ENCODE measurements around the gene PTPRS. TPM values are rescaled to one million over a fixed set of nuclear protein-coding genes. Genes with fewer than 3 reads are reported as not detected.

The PTPRS gene
- total and polyA plus RNA-seq, 9 of the 15 experiments (the other 6 are each of a cell fraction or from before 2014, with no cell fraction given), result 1.1 to 49.4 (median 14.1) TPM

DNA sequence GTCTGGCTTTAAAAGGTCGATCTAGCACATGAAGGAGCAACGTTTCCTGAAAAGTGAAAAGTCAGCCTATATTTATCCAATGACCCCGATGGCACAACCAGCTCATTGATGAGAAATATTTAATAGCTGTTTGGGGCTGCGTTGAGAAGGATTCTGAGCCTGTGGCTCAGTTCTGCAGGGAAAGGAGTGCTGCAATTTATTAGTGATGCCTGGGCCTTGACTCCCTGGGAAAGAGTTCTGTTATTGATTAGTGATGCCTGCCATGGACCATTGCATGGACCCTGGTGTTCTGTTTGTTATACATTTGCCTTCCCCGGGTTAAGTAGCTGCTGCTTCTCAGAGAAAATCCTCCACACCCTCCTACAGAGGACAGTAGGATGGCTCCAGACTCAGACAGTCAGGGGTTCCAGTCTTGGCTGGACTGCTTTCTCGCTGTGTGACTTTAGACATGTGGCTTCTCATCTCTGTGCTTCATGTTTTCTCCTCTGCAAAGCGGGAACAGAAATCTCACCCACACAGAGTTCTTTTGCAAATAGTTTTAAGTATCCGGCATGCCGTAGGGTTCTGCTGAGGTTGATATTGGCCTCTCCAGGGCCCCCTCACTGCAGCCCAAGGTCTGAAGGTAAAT is 17.7 kb upstream of the PTPRS start:
- 2% methylated on average over 9 of the region's 9 CpGs for WGBS (ENCODE audit: insufficient coverage, low coverage, missing lambda C conversion rate)
- BruUV-seq (replicated peaks), result no TSS peak
- TF ChIP-seq SMARCA4 (IDR thresholded peaks at IDR 0.05), result 0 out of 2 replicates have a peak, but pooled peaks have one; percentile 12
- TF ChIP-seq ASH1L (IDR thresholded peaks at IDR 0.05; ENCODE audit: borderline replicate concordance, low read depth, partially characterized antibody), result no peak
- TF ChIP-seq ZBTB17 (CRISPR knock-in tag; IDR thresholded peaks at IDR 0.05), result peak; percentile 98
- peak; percentile 31; the same call in 1 of the 2 replicates for TF ChIP-seq BCOR (IDR thresholded peaks at IDR 0.05)
- TF ChIP-seq, protein P1, sequence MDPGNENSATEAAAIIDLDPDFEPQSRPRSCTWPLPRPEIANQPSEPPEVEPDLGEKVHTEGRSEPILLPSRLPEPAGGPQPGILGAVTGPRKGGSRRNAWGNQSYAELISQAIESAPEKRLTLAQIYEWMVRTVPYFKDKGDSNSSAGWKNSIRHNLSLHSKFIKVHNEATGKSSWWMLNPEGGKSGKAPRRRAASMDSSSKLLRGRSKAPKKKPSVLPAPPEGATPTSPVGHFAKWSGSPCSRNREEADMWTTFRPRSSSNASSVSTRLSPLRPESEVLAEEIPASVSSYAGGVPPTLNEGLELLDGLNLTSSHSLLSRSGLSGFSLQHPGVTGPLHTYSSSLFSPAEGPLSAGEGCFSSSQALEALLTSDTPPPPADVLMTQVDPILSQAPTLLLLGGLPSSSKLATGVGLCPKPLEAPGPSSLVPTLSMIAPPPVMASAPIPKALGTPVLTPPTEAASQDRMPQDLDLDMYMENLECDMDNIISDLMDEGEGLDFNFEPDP (CRISPR knock-in tag; IDR thresholded peaks at IDR 0.05), result no peak
- no peak for TF ChIP-seq ZNF764 (CRISPR knock-in tag; IDR thresholded peaks at IDR 0.05; ENCODE audit: low read depth)
- no peak for TF ChIP-seq MTF1 (CRISPR knock-in tag; IDR thresholded peaks at IDR 0.05; ENCODE audit: borderline replicate concordance)
- TF ChIP-seq MAFG (tag; conservative IDR thresholded peaks at IDR 0.05), result no peak
- no peak for TF ChIP-seq ZNF239 (CRISPR knock-in tag; IDR thresholded peaks at IDR 0.05)
- TF ChIP-seq ZNF24 (IDR thresholded peaks at IDR 0.05), result no peak
- TF ChIP-seq, protein P2, sequence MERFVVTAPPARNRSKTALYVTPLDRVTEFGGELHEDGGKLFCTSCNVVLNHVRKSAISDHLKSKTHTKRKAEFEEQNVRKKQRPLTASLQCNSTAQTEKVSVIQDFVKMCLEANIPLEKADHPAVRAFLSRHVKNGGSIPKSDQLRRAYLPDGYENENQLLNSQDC (CRISPR knock-in tag; IDR thresholded peaks at IDR 0.05), result no peak
- peak; percentile 57; the same call in 1 of the 2 replicates for TF ChIP-seq L3MBTL2 (IDR thresholded peaks at IDR 0.05)
- TF ChIP-seq, protein P3, sequence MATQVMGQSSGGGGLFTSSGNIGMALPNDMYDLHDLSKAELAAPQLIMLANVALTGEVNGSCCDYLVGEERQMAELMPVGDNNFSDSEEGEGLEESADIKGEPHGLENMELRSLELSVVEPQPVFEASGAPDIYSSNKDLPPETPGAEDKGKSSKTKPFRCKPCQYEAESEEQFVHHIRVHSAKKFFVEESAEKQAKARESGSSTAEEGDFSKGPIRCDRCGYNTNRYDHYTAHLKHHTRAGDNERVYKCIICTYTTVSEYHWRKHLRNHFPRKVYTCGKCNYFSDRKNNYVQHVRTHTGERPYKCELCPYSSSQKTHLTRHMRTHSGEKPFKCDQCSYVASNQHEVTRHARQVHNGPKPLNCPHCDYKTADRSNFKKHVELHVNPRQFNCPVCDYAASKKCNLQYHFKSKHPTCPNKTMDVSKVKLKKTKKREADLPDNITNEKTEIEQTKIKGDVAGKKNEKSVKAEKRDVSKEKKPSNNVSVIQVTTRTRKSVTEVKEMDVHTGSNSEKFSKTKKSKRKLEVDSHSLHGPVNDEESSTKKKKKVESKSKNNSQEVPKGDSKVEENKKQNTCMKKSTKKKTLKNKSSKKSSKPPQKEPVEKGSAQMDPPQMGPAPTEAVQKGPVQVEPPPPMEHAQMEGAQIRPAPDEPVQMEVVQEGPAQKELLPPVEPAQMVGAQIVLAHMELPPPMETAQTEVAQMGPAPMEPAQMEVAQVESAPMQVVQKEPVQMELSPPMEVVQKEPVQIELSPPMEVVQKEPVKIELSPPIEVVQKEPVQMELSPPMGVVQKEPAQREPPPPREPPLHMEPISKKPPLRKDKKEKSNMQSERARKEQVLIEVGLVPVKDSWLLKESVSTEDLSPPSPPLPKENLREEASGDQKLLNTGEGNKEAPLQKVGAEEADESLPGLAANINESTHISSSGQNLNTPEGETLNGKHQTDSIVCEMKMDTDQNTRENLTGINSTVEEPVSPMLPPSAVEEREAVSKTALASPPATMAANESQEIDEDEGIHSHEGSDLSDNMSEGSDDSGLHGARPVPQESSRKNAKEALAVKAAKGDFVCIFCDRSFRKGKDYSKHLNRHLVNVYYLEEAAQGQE (IDR thresholded peaks at IDR 0.05; ENCODE audit: borderline replicate concordance), result peak; percentile 92
- TF ChIP-seq, protein P3 (CRISPR knock-in tag; IDR thresholded peaks at IDR 0.05; ENCODE audit: low read depth), result no peak

More for the DNA sequence above, 17.7 kb upstream of the PTPRS start:
- Histone ChIP-seq H3K9ac (ENCODE audit: insufficient read depth in 1 of 2, low read depth in 2 of 2, low read length in 2 of 2) (no peak overlapping the region), H3K4me2 (ENCODE audit: insufficient read depth, low read length) (no peak overlapping the region; the same call in 1 of the 2 replicates), H4K20me1 (replicated peaks; ENCODE audit: control insufficient read depth, insufficient read depth, low read length) (peaks cover 2% of the 10 kb centered on the region; the same call in 1 of the 2 replicates), H3K36me3 (ENCODE audit: control insufficient read depth, insufficient read depth, low read length) (no peaks in the 10 kb centered on the region), H3K9me1 (ENCODE audit: control insufficient read depth, insufficient read depth, low read length) (no peaks in the 10 kb centered on the region), H2AFZ (ENCODE audit: low read depth, low read length) (peak overlapping the region; percentile 52; the same call in 1 of the 2 replicates), H3K27me3 (ENCODE audit: control insufficient read depth in 2 of 2, insufficient read depth in 2 of 2, low read length in 2 of 2) (peaks cover 0 to 24% of the 10 kb centered on the region in 2 experiments; a peak in 1 of 5 replicates), H3K4me1 (replicated peaks in 1 of 2; ENCODE audit: control insufficient read depth in 2 of 2, insufficient read depth in 2 of 2, low read length in 2 of 2) (no peaks in the 10 kb centered on the region; a peak in 1 of 5 replicates), H3K4me3 (no peak overlapping the region), H3K79me2 (ENCODE audit: control insufficient read depth, insufficient read depth, low read length) (no peaks in the 10 kb centered on the region), H3K9me3 (replicated peaks; ENCODE audit: control insufficient read depth, insufficient read depth, low read depth, low read length) (no peaks in the 10 kb centered on the region), H3K27ac (ENCODE audit: extremely low read depth, low read depth, low read length) (no peak overlapping the region)
- intact Hi-C loops (cut with micrococcal nuclease), result no loop called here
- ATAC-seq (no peak), FAIRE-seq (peak; percentile 91), DNase-seq (ENCODE audit: extremely low read depth in 1 of 4, low spot score in 3 of 4) (peak; percentile 50 to 67 (median 58))
- POLR2A ChIA-PET, result interaction anchor here (0.6 kb wide), 1 partner anchor 161 kb away, joined by 4 read pairs; no protein-coding TSS in a partner anchor
- in situ Hi-C loops (cut with MboI), result no loop called here
- CTCF ChIA-PET (ENCODE audit: low intra/inter-chr PET ratio), result no interaction called here

Data from K562 (cell line).